A549 (cell line): Measurements from ENCODE around the gene TRERF1.

ENCODE experiments used
- MAZ ChIP-seq: fragments of 150-350 bp; IDR thresholded peaks from 2 replicates; pipeline ENCODE4 v1.6.1; 2014; ENCODE audit warnings: antibody characterized with exemption, low read depth, low read length, borderline replicate concordance
- RCOR1 ChIP-seq: fragments of 150-350 bp; IDR thresholded peaks from 2 replicates; pipeline ENCODE4 v1.6.1; 2014; ENCODE audit warnings: antibody characterized with exemption, low read length, low read depth
- TF ChIP-seq, protein P1 (sequence below): fragments of >200 bp; sonication (Bioruptor Twin); formaldehyde crosslinking; IDR thresholded peaks from 3 replicates; pipeline ENCODE4 v1.5.1; 2016
- TF ChIP-seq, protein P2 (sequence below): fragments of 200-600 bp; sonication (generic); IDR thresholded peaks from 2 replicates; pipeline ENCODE4 v1.6.1; 2016; ENCODE audit warnings: antibody characterized with exemption, mild to moderate bottlenecking, moderate library complexity

GRCh38 chr6:42296614-42297013 lies 155.1 kb downstream of the TRERF1 start:
- TF ChIP-seq, protein P1, sequence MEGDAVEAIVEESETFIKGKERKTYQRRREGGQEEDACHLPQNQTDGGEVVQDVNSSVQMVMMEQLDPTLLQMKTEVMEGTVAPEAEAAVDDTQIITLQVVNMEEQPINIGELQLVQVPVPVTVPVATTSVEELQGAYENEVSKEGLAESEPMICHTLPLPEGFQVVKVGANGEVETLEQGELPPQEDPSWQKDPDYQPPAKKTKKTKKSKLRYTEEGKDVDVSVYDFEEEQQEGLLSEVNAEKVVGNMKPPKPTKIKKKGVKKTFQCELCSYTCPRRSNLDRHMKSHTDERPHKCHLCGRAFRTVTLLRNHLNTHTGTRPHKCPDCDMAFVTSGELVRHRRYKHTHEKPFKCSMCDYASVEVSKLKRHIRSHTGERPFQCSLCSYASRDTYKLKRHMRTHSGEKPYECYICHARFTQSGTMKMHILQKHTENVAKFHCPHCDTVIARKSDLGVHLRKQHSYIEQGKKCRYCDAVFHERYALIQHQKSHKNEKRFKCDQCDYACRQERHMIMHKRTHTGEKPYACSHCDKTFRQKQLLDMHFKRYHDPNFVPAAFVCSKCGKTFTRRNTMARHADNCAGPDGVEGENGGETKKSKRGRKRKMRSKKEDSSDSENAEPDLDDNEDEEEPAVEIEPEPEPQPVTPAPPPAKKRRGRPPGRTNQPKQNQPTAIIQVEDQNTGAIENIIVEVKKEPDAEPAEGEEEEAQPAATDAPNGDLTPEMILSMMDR = no peak
- TF ChIP-seq, protein P2, sequence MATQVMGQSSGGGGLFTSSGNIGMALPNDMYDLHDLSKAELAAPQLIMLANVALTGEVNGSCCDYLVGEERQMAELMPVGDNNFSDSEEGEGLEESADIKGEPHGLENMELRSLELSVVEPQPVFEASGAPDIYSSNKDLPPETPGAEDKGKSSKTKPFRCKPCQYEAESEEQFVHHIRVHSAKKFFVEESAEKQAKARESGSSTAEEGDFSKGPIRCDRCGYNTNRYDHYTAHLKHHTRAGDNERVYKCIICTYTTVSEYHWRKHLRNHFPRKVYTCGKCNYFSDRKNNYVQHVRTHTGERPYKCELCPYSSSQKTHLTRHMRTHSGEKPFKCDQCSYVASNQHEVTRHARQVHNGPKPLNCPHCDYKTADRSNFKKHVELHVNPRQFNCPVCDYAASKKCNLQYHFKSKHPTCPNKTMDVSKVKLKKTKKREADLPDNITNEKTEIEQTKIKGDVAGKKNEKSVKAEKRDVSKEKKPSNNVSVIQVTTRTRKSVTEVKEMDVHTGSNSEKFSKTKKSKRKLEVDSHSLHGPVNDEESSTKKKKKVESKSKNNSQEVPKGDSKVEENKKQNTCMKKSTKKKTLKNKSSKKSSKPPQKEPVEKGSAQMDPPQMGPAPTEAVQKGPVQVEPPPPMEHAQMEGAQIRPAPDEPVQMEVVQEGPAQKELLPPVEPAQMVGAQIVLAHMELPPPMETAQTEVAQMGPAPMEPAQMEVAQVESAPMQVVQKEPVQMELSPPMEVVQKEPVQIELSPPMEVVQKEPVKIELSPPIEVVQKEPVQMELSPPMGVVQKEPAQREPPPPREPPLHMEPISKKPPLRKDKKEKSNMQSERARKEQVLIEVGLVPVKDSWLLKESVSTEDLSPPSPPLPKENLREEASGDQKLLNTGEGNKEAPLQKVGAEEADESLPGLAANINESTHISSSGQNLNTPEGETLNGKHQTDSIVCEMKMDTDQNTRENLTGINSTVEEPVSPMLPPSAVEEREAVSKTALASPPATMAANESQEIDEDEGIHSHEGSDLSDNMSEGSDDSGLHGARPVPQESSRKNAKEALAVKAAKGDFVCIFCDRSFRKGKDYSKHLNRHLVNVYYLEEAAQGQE = no peak
- TF ChIP-seq RCOR1 = no peak
- TF ChIP-seq MAZ = no peak
